Thyroid gland (tissue), 4 donors: Measurements from ENCODE around the gene CDHR1.

Source experiments
- CTCF ChIP-seq, 6 experiments: fragments of 200-600 bp in 3 of 6; fragments of 450-650 bp in 3 of 6; sonication (generic) in 3 of 6; IDR thresholded peaks; one replicate each; pipeline ENCODE4 v1.5.1; 2016 to 2019; ENCODE audit warnings: antibody characterized with exemption in 6 of 6, mild to moderate bottlenecking in 2 of 6, inconsistent platforms in 1 of 6, moderate library complexity in 1 of 6
- POLR2A ChIP-seq, 2 donors: fragments of 450-650 bp; IDR thresholded peaks; one replicate each; pipeline ENCODE4 v1.6.1; 2017; ENCODE audit warnings: antibody characterized with exemption in 2 of 2, mild to moderate bottlenecking in 2 of 2, moderate library complexity in 1 of 2

GRCh38 chr10:84213076-84213475, 18.7 kb downstream of the CDHR1 start:
- TF ChIP-seq CTCF (IDR thresholded peaks at IDR 0.05) (no peak), POLR2A (IDR thresholded peaks at IDR 0.05) (no peak)
